SH-SY5Y (cell line): ENCODE results near the gene ELOVL3.

ENCODE experiments used
- GATA2 ChIP-seq: IDR thresholded peaks from 2 replicates; pipeline ENCODE4 v1.6.1; 2011; ENCODE audit warnings: mild to moderate bottlenecking, low read depth, low read length
- GATA3 ChIP-seq: IDR thresholded peaks from 2 replicates; pipeline ENCODE4 v1.6.1; 2011; ENCODE audit warnings: low read depth, mild to moderate bottlenecking, low read length, moderate library complexity

Gene ELOVL3

GRCh38 chr10:102211615-102212299 is 14.3 kb upstream of the ELOVL3 start:
- no peak for TF ChIP-seq GATA2
- TF ChIP-seq GATA3: no peak

- TF ChIP-seq GATA3 (no peak), GATA2 (no peak)
These were observed 6.7 kb upstream of the ELOVL3 start for GRCh38 chr10:102219370-102219769.

- TF ChIP-seq GATA2: no peak
- TF ChIP-seq GATA3: no peak
These were observed 5.5 kb upstream of the ELOVL3 start for GRCh38 chr10:102220612-102221011.

GRCh38 chr10:102222797-102223196 is 3.3 kb upstream of the ELOVL3 start:
- no peak for TF ChIP-seq GATA2

GRCh38 chr10:102226542-102226870 is 407 bp downstream of the ELOVL3 start:
- TF ChIP-seq GATA3: no peak
- no peak for TF ChIP-seq GATA2

DNA sequence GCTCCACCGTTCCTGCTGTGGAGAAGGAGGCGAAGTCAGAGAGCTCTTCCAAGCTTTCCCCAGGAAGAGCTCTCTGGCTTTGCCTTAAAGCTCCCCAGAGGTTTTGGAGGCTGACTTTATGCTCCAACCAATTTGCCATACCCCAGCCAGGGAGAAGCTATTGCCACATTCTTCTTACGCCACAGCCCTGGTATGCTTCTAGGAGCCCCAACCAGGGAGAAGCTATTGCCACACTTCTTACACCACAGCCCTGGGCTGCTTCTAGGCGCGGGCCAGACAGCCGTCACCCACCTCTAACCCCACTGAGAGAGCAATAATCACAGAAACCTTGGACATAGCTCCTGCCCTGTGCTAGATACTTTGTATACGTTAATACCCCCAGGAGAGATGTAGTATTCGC is 951 bp downstream of the ELOVL3 start:
- TF ChIP-seq GATA2 (no peak), GATA3 (no peak)

DNA sequence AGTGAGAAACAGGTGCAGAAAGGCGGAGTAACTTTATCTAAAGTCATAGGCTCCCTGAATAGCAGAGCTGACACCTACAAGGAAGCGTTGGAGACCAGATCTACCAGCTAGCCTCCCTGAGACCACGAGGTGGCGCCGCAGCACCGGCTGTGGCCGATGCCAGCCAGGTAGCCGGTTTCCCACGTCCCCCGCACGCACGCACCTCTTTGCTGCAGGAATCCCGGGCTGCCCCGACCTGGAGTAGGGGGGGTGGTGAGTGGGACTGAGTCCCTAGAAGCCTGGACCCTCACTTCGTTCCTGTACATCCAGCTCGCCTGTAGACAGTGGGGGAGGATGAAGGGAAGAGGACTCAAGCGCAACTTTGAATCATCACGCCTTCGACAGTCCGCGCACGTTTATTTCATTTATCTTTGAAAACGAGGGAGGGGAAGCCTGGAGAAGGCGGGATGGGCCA is 3.7 kb downstream of the ELOVL3 start:
- TF ChIP-seq GATA3 (no peak), GATA2 (no peak)

- no peak for TF ChIP-seq GATA2
- no peak for TF ChIP-seq GATA3
These were observed 4.3 kb downstream of the ELOVL3 start for GRCh38 chr10:102230264-102230860.

GRCh38 chr10:102230861-102231356 is 4.8 kb downstream of the ELOVL3 start:
- TF ChIP-seq GATA2 (no peak), GATA3 (no peak)

DNA sequence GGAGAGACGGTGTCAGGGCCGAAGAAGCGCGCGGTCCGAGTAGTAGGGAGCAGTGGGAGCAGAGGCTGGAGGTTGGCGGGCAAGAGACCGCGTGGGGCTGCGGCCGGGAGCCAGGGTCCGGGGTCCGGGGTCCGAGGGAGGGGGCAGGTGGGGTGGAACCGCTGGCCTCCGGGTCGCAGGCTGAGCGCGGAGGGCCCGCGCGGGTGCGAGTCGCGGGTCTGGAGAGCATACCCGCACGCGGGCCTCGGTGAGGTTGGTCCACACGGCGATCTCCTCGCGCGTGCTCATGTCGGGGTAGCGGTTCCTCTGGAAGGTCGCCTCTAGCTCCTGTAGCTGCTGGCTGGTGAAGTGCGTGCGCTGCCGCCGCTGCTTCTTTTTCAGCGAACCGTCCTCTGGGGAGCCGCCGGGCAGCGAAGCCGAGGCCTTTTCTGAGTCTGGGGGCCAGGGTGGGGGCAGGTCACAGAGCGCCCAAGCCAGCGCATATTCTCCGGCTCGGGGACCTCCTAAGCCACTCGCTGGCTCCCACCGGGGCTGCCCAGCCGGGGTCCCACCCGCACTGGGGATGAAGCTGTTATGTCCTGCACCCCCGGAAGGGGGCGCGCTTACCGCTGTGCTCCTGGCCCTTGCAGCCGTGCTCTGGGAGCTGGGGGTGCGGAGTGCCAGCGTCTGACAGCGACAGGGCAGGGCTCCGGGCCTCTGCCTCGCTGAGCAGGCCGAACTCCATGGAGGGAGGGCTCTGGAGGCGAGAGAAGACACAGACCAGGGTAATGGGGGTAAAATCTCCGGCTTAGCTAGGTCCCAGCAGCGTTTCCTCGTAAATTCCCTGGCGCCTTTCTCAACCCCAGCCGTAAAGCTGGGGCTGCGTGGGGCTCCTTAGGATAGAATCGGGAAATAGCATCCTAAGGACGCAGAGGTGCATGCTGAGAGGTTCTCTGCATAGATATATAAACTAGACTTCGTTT is 5.5 kb downstream of the ELOVL3 start:
- no peak for TF ChIP-seq GATA3
- TF ChIP-seq GATA2: no peak

- no peak for TF ChIP-seq GATA3
- TF ChIP-seq GATA2: no peak
These were observed 7.9 kb downstream of the ELOVL3 start for GRCh38 chr10:102233997-102234396.

DNA sequence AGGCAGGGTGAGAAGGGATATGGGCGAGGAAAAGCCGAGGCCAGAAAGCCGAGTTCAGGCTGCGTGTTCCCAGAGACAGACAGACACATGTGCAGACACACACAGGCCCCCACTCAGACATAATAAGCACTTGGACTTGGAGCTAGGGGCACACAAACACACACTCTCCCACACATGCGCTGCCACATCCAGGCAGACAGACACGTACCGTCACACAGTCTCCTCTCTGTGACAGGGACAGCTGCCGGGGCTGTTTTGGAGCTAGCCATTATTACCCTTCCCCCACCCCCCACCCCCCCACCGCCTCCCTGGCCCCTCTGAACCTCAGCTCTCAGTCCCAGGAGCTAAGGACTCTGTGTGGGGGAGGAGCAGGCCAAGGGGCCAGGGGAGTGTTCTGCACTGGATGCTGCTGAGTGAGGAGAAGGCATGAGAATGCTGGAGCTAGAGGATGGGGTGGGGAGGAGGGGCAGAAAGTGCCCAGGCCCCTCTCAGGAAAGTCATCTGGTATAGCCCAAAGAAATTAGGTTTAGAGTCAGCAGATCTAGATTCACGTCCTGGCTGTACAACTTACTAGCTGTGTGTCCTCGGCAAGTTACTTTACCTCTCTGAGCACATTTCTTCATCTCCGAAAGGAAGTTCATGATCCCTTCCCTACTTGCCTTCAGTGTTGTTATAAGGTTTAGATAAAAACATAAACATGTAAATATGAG is 8.9 kb downstream of the ELOVL3 start:
- TF ChIP-seq GATA2 (no peak), GATA3 (no peak)

- TF ChIP-seq GATA2 (no peak), GATA3 (no peak)
These were observed 9.5 kb downstream of the ELOVL3 start for GRCh38 chr10:102235598-102235920.

DNA sequence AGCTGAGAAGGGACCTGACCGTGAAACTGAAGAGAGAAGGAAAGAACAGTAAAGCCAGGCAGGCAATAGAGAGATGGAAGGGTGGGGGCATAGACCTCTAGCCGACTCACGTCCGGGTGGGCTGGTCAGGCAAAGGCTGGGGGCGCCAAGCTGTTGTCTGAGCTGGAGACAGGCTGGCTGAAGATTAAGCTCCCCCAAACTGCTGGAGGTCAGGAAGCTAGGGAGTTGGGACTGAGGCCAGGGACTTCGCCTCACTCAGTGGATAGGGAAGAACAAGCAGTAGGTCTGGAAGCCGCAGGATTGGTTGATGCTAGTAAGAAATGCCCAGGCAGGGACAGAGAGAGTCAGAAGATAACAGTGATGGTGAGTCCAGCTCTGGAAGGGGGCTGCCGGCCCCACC is 9.9 kb downstream of the ELOVL3 start:
- TF ChIP-seq GATA2 (no peak), GATA3 (no peak)

- no peak for TF ChIP-seq GATA2
- TF ChIP-seq GATA3: no peak
These were observed 11.7 kb downstream of the ELOVL3 start for GRCh38 chr10:102237711-102238252.
